ENCODE data around the gene ZNF791.
"Not testable (repeated sequence)": the region's sequence is repeated elsewhere in the genome, so short reads cannot be mapped to it uniquely, and the experiment has no call there.

ZNF791 gene

GRCh38 chr19:12636631-12637030 lies 25.9 kb downstream of the ZNF791 start:
- DNase-seq (ENCODE audit: extremely low read depth, low read depth) = no peak
- no peak for TF ChIP-seq CTCF (IDR thresholded peaks at IDR 0.05; ENCODE audit: low read depth, low read length)

- TF ChIP-seq CTCF (IDR thresholded peaks at IDR 0.05; ENCODE audit: low read depth, low read length) = no peak
- no peak for DNase-seq (ENCODE audit: extremely low read depth, low read depth)
Measured at GRCh38 chr19:12638611-12639182, 28.0 kb downstream of the ZNF791 start.

GRCh38 chr19:12639901-12640613 lies 29.3 kb downstream of the ZNF791 start:
- TF ChIP-seq CTCF (IDR thresholded peaks at IDR 0.05; ENCODE audit: low read depth, low read length) = peak; percentile 87
- peak; percentile 28 for DNase-seq (ENCODE audit: extremely low read depth, low read depth)

- DNase-seq (ENCODE audit: extremely low read depth, low read depth) = no peak
- no peak for TF ChIP-seq CTCF (IDR thresholded peaks at IDR 0.05; ENCODE audit: low read depth, low read length)
Measured at GRCh38 chr19:12641456-12641855, 30.7 kb downstream of the ZNF791 start.

- no peak for DNase-seq (ENCODE audit: extremely low read depth, low read depth)
- no peak for TF ChIP-seq CTCF (IDR thresholded peaks at IDR 0.05; ENCODE audit: low read depth, low read length)
Measured at GRCh38 chr19:12642506-12642905, 31.8 kb downstream of the ZNF791 start.

- not testable (repeated sequence) for DNase-seq (ENCODE audit: extremely low read depth, low read depth)
Measured at GRCh38 chr19:12643716-12644115, 33.0 kb downstream of the ZNF791 start.

GRCh38 chr19:12646551-12646950 lies 35.8 kb downstream of the ZNF791 start:
- no peak for DNase-seq (ENCODE audit: extremely low read depth, low read depth)
- TF ChIP-seq CTCF (IDR thresholded peaks at IDR 0.05; ENCODE audit: low read depth, low read length) = no peak

- TF ChIP-seq CTCF (IDR thresholded peaks at IDR 0.05; ENCODE audit: low read depth, low read length) = no peak
- no peak for DNase-seq (ENCODE audit: extremely low read depth, low read depth)
Measured at GRCh38 chr19:12647047-12647446, 36.3 kb downstream of the ZNF791 start.

All from AG09319 (cell line).